SK-N-SH treated with all-trans-retinoic acid at 6 μM for 48 hours (cell line): ENCODE data around the gene ZSCAN25.

Source experiments
- BACH2 ChIP-seq: fragments of 250-450 bp; sonication (Bioruptor Pico); IDR thresholded peaks from 2 replicates; pipeline ENCODE4 v1.9.0; 2021; ENCODE audit warnings: mild to moderate bottlenecking, borderline replicate concordance
- CSDC2 ChIP-seq: fragments of 250-450 bp; sonication (Bioruptor Pico); IDR thresholded peaks from 2 replicates; pipeline ENCODE4 v1.5.0; 2020; ENCODE audit warnings: mild to moderate bottlenecking, moderate library complexity
- CSRNP3 ChIP-seq: fragments of 250-450 bp; sonication (Bioruptor Pico); IDR thresholded peaks from 2 replicates; pipeline ENCODE4 v1.5.1; 2021; ENCODE audit warnings: mild to moderate bottlenecking, moderate library complexity
- ESRRG ChIP-seq: fragments of 250-450 bp; sonication (Bioruptor Pico); IDR thresholded peaks from 2 replicates; pipeline ENCODE4 v1.6.1; 2021; ENCODE audit warnings: mild to moderate bottlenecking
- ISL1 ChIP-seq: fragments of 250-450 bp; sonication (Bioruptor Pico); IDR thresholded peaks from 2 replicates; pipeline ENCODE4 v2.1.2; 2022; ENCODE audit warnings: mild to moderate bottlenecking, moderate library complexity
- RARB ChIP-seq: fragments of 250-450 bp; sonication (Bioruptor Pico); IDR thresholded peaks from 2 replicates; pipeline ENCODE4 v1.8.0; 2021; ENCODE audit warnings: mild to moderate bottlenecking, moderate library complexity
- SNAI2 ChIP-seq: fragments of 250-450 bp; sonication (Bioruptor Pico); IDR thresholded peaks from 2 replicates; pipeline ENCODE4 v1.5.0; 2020; ENCODE audit warnings: mild to moderate bottlenecking, moderate library complexity
- TCF4 ChIP-seq: fragments of 250-450 bp; sonication (Bioruptor Pico); IDR thresholded peaks from 2 replicates; pipeline ENCODE4 v1.8.0; 2021; ENCODE audit warnings: mild to moderate bottlenecking, moderate library complexity, borderline replicate concordance
- TOX ChIP-seq: fragments of 250-450 bp; sonication (Bioruptor Pico); IDR thresholded peaks from 2 replicates; pipeline ENCODE4 v1.8.0; 2021; ENCODE audit warnings: mild to moderate bottlenecking, moderate library complexity, borderline replicate concordance
- ZFP30 ChIP-seq: fragments of 450-650 bp; formaldehyde crosslinking; IDR thresholded peaks from 2 replicates; pipeline ENCODE4 v1.5.0; 2022; ENCODE audit warnings: mild to moderate bottlenecking, moderate library complexity
- ZNF8 ChIP-seq: fragments of 450-650 bp; formaldehyde crosslinking; IDR thresholded peaks from 2 replicates; pipeline ENCODE4 v1.5.0; 2020; ENCODE audit warnings: mild to moderate bottlenecking, moderate library complexity
- TF ChIP-seq, protein P1 (sequence below): fragments of 250-450 bp; sonication (Bioruptor Pico); IDR thresholded peaks from 2 replicates; pipeline ENCODE4 v1.8.0; 2020; ENCODE audit warnings: mild to moderate bottlenecking, moderate library complexity, borderline replicate concordance
- TF ChIP-seq, protein P2 (sequence below): fragments of 250-450 bp; sonication (Bioruptor Pico); IDR thresholded peaks from 2 replicates; pipeline ENCODE4 v1.8.0; 2021; ENCODE audit warnings: low read depth, mild to moderate bottlenecking, moderate library complexity, borderline replicate concordance

DNA sequence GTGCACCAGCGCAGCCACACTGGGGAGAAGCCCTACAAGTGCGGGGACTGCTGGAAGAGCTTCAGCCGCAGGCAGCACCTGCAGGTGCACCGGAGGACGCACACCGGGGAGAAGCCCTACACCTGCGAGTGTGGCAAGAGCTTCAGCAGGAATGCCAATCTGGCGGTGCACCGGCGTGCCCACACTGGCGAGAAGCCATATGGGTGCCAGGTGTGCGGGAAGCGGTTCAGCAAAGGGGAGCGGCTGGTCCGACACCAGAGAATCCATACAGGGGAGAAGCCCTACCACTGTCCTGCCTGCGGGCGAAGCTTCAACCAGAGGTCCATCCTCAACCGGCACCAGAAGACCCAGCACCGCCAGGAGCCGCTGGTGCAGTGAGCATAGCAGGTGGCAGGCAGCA is 12.9 kb downstream of the ZSCAN25 start:
- TF ChIP-seq ESRRG (CRISPR knock-in tag) = no peak
- no peak for TF ChIP-seq TCF4 (CRISPR knock-in tag)
- no peak for TF ChIP-seq SNAI2 (CRISPR knock-in tag)
- TF ChIP-seq BACH2 (CRISPR knock-in tag) = no peak
- TF ChIP-seq RARB (CRISPR knock-in tag) = no peak
- no peak for TF ChIP-seq ZFP30 (CRISPR knock-in tag)
- TF ChIP-seq ISL1 = no peak
- TF ChIP-seq CSRNP3 (CRISPR knock-in tag) = no peak
- TF ChIP-seq, protein P1, sequence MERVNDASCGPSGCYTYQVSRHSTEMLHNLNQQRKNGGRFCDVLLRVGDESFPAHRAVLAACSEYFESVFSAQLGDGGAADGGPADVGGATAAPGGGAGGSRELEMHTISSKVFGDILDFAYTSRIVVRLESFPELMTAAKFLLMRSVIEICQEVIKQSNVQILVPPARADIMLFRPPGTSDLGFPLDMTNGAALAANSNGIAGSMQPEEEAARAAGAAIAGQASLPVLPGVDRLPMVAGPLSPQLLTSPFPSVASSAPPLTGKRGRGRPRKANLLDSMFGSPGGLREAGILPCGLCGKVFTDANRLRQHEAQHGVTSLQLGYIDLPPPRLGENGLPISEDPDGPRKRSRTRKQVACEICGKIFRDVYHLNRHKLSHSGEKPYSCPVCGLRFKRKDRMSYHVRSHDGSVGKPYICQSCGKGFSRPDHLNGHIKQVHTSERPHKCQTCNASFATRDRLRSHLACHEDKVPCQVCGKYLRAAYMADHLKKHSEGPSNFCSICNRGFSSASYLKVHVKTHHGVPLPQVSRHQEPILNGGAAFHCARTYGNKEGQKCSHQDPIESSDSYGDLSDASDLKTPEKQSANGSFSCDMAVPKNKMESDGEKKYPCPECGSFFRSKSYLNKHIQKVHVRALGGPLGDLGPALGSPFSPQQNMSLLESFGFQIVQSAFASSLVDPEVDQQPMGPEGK = no peak
- TF ChIP-seq ZNF8 (CRISPR knock-in tag) = no peak
- no peak for TF ChIP-seq CSDC2 (CRISPR knock-in tag)
- no peak for TF ChIP-seq TOX (CRISPR knock-in tag)
- TF ChIP-seq, protein P2, sequence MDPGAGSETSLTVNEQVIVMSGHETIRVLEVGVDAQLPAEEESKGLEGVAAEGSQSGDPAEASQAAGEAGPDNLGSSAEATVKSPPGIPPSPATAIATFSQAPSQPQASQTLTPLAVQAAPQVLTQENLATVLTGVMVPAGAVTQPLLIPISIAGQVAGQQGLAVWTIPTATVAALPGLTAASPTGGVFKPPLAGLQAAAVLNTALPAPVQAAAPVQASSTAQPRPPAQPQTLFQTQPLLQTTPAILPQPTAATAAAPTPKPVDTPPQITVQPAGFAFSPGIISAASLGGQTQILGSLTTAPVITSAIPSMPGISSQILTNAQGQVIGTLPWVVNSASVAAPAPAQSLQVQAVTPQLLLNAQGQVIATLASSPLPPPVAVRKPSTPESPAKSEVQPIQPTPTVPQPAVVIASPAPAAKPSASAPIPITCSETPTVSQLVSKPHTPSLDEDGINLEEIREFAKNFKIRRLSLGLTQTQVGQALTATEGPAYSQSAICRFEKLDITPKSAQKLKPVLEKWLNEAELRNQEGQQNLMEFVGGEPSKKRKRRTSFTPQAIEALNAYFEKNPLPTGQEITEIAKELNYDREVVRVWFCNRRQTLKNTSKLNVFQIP (CRISPR knock-in tag) = no peak
